ENCODE results near the gene PHF21A.

PHF21A gene

DNA sequence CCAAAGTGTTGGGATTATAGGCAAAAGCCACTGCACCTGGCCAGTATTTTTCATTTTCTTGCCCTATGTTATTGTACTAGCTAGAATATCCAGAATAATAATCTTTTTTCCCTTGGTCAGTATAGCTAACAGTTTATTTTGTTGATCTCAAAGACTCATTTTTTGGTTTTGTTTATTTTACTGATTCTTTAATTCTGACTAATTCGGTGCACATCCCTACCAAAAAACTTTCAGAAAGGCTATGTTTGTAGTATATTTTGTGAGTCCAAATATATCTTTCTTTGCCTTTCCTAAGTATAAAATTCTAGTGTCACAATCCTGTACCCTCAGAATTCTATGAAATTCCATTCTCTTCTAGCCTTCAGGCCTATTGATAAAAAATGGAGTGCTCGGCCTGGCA, 84.3 kb downstream of the PHF21A start:
- ATAC-seq, result no peak
- TF ChIP-seq ZFP30 (CRISPR knock-in tag; IDR thresholded peaks at IDR 0.05) (no peak), CSDC2 (CRISPR knock-in tag; IDR thresholded peaks at IDR 0.05) (no peak), GLIS3 (CRISPR knock-in tag; IDR thresholded peaks at IDR 0.05) (no peak), BACH2 (CRISPR knock-in tag; IDR thresholded peaks at IDR 0.05; ENCODE audit: borderline replicate concordance) (no peak), ZNF565 (CRISPR knock-in tag; conservative IDR thresholded peaks at IDR 0.05; ENCODE audit: low read depth) (no peak)
- TF ChIP-seq, protein P1, sequence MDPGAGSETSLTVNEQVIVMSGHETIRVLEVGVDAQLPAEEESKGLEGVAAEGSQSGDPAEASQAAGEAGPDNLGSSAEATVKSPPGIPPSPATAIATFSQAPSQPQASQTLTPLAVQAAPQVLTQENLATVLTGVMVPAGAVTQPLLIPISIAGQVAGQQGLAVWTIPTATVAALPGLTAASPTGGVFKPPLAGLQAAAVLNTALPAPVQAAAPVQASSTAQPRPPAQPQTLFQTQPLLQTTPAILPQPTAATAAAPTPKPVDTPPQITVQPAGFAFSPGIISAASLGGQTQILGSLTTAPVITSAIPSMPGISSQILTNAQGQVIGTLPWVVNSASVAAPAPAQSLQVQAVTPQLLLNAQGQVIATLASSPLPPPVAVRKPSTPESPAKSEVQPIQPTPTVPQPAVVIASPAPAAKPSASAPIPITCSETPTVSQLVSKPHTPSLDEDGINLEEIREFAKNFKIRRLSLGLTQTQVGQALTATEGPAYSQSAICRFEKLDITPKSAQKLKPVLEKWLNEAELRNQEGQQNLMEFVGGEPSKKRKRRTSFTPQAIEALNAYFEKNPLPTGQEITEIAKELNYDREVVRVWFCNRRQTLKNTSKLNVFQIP (CRISPR knock-in tag; IDR thresholded peaks at IDR 0.05; ENCODE audit: borderline replicate concordance, low read depth), result no peak

DNA sequence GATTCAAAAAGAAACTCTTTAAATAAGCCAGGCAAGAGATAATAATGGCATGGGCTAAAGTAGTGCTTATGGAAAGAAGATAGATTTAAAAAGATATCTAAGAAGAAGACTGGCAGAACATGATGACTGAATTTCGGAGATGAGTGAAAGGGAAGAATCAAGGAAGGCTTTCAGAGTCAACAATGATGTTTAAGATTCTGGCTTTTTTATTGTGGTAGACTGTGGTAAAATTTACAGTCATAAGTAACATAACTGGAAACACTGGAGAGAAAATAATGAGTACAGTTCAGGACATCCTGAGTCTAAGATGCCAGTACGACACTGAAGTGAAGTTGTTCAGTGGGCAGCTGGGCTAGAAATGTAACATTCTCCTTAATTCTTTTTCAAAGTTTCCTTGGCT, 85.2 kb downstream of the PHF21A start:
- no peak for ATAC-seq
- TF ChIP-seq, protein P2, sequence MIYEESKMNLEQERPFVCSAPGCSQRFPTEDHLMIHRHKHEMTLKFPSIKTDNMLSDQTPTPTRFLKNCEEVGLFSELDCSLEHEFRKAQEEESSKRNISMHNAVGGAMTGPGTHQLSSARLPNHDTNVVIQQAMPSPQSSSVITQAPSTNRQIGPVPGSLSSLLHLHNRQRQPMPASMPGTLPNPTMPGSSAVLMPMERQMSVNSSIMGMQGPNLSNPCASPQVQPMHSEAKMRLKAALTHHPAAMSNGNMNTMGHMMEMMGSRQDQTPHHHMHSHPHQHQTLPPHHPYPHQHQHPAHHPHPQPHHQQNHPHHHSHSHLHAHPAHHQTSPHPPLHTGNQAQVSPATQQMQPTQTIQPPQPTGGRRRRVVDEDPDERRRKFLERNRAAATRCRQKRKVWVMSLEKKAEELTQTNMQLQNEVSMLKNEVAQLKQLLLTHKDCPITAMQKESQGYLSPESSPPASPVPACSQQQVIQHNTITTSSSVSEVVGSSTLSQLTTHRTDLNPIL (CRISPR knock-in tag; IDR thresholded peaks at IDR 0.05; ENCODE audit: low read depth), result no peak
- no peak for TF ChIP-seq GLIS3 (CRISPR knock-in tag; IDR thresholded peaks at IDR 0.05)
- TF ChIP-seq ESRRG (CRISPR knock-in tag; IDR thresholded peaks at IDR 0.05), result no peak
- TF ChIP-seq, protein P3, sequence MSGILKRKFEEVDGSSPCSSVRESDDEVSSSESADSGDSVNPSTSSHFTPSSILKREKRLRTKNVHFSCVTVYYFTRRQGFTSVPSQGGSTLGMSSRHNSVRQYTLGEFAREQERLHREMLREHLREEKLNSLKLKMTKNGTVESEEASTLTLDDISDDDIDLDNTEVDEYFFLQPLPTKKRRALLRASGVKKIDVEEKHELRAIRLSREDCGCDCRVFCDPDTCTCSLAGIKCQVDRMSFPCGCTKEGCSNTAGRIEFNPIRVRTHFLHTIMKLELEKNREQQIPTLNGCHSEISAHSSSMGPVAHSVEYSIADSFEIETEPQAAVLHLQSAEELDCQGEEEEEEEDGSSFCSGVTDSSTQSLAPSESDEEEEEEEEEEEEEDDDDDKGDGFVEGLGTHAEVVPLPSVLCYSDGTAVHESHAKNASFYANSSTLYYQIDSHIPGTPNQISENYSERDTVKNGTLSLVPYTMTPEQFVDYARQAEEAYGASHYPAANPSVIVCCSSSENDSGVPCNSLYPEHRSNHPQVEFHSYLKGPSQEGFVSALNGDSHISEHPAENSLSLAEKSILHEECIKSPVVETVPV (CRISPR knock-in tag; IDR thresholded peaks at IDR 0.05), result no peak
- TF ChIP-seq, protein P4, sequence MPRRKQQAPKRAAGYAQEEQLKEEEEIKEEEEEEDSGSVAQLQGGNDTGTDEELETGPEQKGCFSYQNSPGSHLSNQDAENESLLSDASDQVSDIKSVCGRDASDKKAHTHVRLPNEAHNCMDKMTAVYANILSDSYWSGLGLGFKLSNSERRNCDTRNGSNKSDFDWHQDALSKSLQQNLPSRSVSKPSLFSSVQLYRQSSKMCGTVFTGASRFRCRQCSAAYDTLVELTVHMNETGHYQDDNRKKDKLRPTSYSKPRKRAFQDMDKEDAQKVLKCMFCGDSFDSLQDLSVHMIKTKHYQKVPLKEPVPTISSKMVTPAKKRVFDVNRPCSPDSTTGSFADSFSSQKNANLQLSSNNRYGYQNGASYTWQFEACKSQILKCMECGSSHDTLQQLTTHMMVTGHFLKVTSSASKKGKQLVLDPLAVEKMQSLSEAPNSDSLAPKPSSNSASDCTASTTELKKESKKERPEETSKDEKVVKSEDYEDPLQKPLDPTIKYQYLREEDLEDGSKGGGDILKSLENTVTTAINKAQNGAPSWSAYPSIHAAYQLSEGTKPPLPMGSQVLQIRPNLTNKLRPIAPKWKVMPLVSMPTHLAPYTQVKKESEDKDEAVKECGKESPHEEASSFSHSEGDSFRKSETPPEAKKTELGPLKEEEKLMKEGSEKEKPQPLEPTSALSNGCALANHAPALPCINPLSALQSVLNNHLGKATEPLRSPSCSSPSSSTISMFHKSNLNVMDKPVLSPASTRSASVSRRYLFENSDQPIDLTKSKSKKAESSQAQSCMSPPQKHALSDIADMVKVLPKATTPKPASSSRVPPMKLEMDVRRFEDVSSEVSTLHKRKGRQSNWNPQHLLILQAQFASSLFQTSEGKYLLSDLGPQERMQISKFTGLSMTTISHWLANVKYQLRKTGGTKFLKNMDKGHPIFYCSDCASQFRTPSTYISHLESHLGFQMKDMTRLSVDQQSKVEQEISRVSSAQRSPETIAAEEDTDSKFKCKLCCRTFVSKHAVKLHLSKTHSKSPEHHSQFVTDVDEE (CRISPR knock-in tag; IDR thresholded peaks at IDR 0.05), result no peak

DNA sequence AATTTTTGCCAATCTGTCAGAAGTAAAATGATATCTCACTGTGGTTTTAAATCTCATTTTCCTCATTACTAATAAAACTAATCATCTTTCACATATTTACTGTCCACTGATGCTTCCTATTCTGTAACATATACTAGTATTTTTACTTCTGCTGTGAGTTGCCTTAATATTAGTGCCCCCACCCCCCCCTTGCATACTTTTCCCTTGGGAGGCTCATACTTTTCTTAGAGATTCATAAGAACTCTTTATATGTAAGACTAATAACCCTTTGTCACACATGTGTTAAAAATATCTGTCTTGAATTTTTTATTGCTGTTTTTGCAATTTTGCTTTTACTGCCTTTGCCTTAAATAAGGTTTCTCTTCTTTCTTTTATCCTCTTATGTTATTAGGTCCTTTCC, 87.2 kb downstream of the PHF21A start:
- ATAC-seq, result no peak
- no peak for TF ChIP-seq ARNTL (CRISPR knock-in tag; IDR thresholded peaks at IDR 0.05; ENCODE audit: borderline replicate concordance, low read depth)
- TF ChIP-seq ESRRG (CRISPR knock-in tag; IDR thresholded peaks at IDR 0.05), result no peak
- no peak for TF ChIP-seq ZNF565 (CRISPR knock-in tag; conservative IDR thresholded peaks at IDR 0.05; ENCODE audit: low read depth)
- no peak for TF ChIP-seq ZNF70 (CRISPR knock-in tag; IDR thresholded peaks at IDR 0.05)
- no peak for TF ChIP-seq ZC3H10 (CRISPR knock-in tag; IDR thresholded peaks at IDR 0.05)
- TF ChIP-seq TCF4 (CRISPR knock-in tag; IDR thresholded peaks at IDR 0.05; ENCODE audit: borderline replicate concordance), result no peak
- TF ChIP-seq SNAI2 (CRISPR knock-in tag; IDR thresholded peaks at IDR 0.05), result no peak
- TF ChIP-seq, protein P5, sequence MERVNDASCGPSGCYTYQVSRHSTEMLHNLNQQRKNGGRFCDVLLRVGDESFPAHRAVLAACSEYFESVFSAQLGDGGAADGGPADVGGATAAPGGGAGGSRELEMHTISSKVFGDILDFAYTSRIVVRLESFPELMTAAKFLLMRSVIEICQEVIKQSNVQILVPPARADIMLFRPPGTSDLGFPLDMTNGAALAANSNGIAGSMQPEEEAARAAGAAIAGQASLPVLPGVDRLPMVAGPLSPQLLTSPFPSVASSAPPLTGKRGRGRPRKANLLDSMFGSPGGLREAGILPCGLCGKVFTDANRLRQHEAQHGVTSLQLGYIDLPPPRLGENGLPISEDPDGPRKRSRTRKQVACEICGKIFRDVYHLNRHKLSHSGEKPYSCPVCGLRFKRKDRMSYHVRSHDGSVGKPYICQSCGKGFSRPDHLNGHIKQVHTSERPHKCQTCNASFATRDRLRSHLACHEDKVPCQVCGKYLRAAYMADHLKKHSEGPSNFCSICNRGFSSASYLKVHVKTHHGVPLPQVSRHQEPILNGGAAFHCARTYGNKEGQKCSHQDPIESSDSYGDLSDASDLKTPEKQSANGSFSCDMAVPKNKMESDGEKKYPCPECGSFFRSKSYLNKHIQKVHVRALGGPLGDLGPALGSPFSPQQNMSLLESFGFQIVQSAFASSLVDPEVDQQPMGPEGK (CRISPR knock-in tag; IDR thresholded peaks at IDR 0.05; ENCODE audit: borderline replicate concordance), result no peak
- TF ChIP-seq, protein P1 (CRISPR knock-in tag; IDR thresholded peaks at IDR 0.05; ENCODE audit: borderline replicate concordance, low read depth), result no peak
- no peak for TF ChIP-seq ISL1 (CRISPR knock-in tag; IDR thresholded peaks at IDR 0.05)
- TF ChIP-seq GLIS3 (CRISPR knock-in tag; IDR thresholded peaks at IDR 0.05), result no peak

All from SK-N-SH treated with all-trans-retinoic acid at 6 μM for 48 hours (cell line).